ENCODE data around the gene SELENOP. TPM values are rescaled to one million over a fixed set of nuclear protein-coding genes. Genes with fewer than 3 reads are reported as not detected.

The SELENOP gene
- total and polyA plus RNA-seq, 8 donors: 426 to 826 (median 675) TPM

- H3K9me3 ChIP-seq: no peaks in the 10 kb centered on the region
- no peak for DNase-seq
- no peak for ATAC-seq
- no peaks in the 10 kb centered on the region for H3K27me3 ChIP-seq
- peaks cover 6 to 20% of the 10 kb centered on the region in 2 donors for H3K4me1 ChIP-seq
- H3K4me3 ChIP-seq: no peak overlapping the region
- H3K27ac ChIP-seq: no peak overlapping the region
- TF ChIP-seq, protein P1, sequence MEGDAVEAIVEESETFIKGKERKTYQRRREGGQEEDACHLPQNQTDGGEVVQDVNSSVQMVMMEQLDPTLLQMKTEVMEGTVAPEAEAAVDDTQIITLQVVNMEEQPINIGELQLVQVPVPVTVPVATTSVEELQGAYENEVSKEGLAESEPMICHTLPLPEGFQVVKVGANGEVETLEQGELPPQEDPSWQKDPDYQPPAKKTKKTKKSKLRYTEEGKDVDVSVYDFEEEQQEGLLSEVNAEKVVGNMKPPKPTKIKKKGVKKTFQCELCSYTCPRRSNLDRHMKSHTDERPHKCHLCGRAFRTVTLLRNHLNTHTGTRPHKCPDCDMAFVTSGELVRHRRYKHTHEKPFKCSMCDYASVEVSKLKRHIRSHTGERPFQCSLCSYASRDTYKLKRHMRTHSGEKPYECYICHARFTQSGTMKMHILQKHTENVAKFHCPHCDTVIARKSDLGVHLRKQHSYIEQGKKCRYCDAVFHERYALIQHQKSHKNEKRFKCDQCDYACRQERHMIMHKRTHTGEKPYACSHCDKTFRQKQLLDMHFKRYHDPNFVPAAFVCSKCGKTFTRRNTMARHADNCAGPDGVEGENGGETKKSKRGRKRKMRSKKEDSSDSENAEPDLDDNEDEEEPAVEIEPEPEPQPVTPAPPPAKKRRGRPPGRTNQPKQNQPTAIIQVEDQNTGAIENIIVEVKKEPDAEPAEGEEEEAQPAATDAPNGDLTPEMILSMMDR (IDR thresholded peaks at IDR 0.05): no peak
- intact Hi-C loops (cut with DNase I): no loop called here
- peaks cover 0 to 51% of the 10 kb centered on the region in 2 donors for H3K36me3 ChIP-seq
These were observed 5.5 kb downstream of the SELENOP start for GRCh38 chr5:42806004-42806700.

DNA sequence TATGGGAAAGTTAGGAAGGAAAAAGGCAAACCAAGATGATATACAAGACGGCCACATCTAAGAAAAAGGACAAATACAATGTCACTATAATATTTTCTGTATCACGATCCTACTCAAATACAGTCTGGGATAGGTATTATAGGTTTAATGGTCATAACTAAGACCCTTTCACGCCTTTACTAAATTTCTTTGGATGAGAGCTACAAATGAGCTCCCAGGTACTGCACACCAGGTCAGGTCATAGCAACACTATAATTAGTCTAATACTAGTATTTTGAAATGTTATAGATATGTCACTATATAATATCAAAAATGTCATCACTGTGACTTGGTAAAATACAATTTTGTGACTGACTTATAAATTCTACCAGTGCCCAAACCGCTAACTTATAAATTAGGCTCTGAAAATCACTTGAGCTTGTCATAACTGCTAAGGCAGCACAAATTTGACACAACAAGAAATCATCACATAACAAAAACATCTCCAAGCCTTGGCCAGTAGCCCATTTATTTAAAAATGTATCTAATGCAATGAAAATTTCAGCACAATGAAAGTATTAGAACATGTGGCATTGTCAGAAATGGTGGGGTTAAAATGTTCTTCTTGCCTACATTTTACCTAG is 6.9 kb downstream of the SELENOP start:
- Histone ChIP-seq H3K36me3 (peaks cover 0 to 63% of the 10 kb centered on the region in 2 donors), H3K27ac (no peak overlapping the region), H3K4me1 (peaks cover 6 to 20% of the 10 kb centered on the region in 2 donors), H3K4me3 (no peak overlapping the region), H3K9me3 (no peaks in the 10 kb centered on the region), H3K27me3 (no peaks in the 10 kb centered on the region)
- TF ChIP-seq, protein P1 (IDR thresholded peaks at IDR 0.05): no peak
- no peak for ATAC-seq
- intact Hi-C loops (cut with DNase I): no loop called here
- no peak for DNase-seq

DNA sequence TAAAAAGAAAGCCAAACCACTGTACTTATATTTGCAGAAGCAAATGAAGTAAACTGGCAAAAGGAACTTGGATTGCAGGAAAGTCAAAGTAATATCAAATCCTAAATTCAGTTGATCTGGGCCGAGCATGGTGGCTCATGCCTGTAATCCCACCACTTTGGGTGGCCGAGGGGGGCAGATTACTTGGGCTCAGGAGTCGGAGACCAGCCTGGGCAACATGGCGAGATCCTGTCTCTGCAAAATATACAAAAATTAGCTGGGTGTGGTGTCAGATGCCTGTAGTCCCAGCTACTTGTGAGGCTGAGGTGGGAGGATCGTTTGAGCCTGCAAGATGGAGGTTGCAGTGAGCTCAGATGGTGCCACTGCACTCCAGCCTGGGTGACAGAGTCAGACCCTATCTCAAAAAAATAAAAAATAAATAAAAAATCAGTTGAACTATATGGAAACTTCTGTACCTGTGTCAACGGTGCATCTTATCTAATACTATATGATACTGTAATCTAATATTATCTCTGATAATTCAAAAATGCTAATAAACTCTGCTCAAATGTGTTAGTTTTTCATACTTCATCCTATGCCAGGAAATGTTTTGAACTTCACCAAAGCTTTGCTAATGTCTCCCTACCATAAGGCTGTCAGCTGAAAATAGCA is 10.1 kb downstream of the SELENOP start:
- TF ChIP-seq, protein P1 (IDR thresholded peaks at IDR 0.05): no peak
- Histone ChIP-seq H3K27ac (no peak overlapping the region), H3K4me3 (no peak overlapping the region), H3K27me3 (no peaks in the 10 kb centered on the region), H3K4me1 (peaks cover under 1 to 8% of the 10 kb centered on the region in 2 donors), H3K36me3 (peaks cover 0 to 64% of the 10 kb centered on the region in 2 donors), H3K9me3 (no peaks in the 10 kb centered on the region)
- intact Hi-C loops (cut with DNase I): no loop called here
- no peak for ATAC-seq
- no peak for DNase-seq

DNA sequence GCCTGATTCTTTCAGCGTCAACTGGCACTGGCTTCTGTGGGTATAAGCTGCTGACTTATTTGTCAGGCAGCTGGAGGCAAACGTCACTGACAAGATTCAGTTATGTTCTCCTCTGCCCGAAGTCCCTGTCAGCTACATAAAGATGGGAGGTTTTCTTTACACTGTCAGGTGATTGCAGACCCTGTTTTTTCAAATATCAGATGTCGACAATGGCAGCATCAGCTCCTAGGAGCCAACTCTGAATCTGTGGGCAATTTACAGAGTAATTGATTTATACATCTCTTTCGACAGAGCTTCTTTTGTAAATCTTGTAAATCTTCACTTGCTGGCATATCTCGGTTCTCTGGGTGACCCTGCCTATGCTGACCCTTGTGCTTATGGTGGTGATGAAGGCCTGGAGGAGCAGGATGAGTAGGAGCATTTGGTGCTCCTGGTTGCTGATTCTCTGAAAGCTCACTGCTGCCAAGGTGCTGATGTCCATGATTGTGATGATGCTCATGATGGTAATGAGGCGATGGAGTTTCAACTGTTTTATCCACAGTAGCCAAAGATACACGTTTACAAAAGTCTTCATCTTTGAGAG is 10.9 kb downstream of the SELENOP start:
- Histone ChIP-seq H3K4me3 (no peak overlapping the region), H3K27me3 (no peaks in the 10 kb centered on the region), H3K9me3 (no peaks in the 10 kb centered on the region), H3K27ac (no peak overlapping the region), H3K4me1 (no peaks in the 10 kb centered on the region), H3K36me3 (peaks cover 0 to 56% of the 10 kb centered on the region in 2 donors)
- intact Hi-C loops (cut with DNase I): no loop called here
- ATAC-seq: no peak
- DNase-seq: no peak
- TF ChIP-seq, protein P1 (IDR thresholded peaks at IDR 0.05): no peak

DNA sequence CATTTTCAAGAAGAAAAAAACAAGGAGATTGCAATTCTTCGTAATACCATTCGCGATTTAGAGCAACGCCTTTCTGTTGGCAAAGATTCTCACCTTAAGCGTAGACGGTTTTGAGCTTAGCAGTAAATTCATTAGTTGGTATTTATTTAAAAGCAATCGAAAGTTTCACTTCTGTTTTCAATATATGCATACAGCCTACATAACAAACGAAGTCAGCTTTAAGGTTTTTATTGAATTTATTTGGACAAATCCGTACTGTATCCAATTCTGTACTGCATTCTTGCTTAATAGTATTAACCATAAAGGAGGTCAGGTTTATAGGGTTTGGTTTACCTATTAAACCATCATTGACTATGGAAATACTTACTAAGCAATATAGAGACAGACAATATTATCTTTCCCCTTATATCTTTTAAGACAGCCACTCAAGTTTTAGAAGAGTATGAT is 12.0 kb downstream of the SELENOP start:
- TF ChIP-seq, protein P1 (IDR thresholded peaks at IDR 0.05): no peak
- no peaks in the 10 kb centered on the region for H3K9me3 ChIP-seq
- H3K4me3 ChIP-seq: no peak overlapping the region
- H3K36me3 ChIP-seq: peaks cover 0 to 47% of the 10 kb centered on the region in 2 donors
- no peaks in the 10 kb centered on the region for H3K27me3 ChIP-seq
- intact Hi-C loops (cut with DNase I): no loop called here
- ATAC-seq (no peak), DNase-seq (no peak)
- H3K27ac ChIP-seq: no peak overlapping the region
- no peaks in the 10 kb centered on the region for H3K4me1 ChIP-seq
